Progenitor cell of endocrine pancreas (in vitro differentiated cells): ENCODE measurements around the gene TBC1D16. TPM values are rescaled to one million over a fixed set of nuclear protein-coding genes. Genes with fewer than 3 reads are reported as not detected.
"Not testable (repeated sequence)": the region's sequence is repeated elsewhere in the genome, so short reads cannot be mapped to it uniquely, and the experiment has no call there.

Source experiments
- DNase-seq: peaks from one replicate; pipeline ENCODE4 v3.0.0; 2021; ENCODE audit warnings: low spot score; ENCODE audit not compliant: unreplicated experiment
- H3K27ac Mint-ChIP-seq: 2 replicates; pipeline ENCODE4 v1.8.0; 2021; ENCODE audit warnings: mild to moderate bottlenecking, moderate library complexity, mixed read lengths
- H3K27me3 Mint-ChIP-seq: 2 replicates; pipeline ENCODE4 v1.8.0; 2021; ENCODE audit warnings: mixed read lengths
- H3K36me3 Mint-ChIP-seq: 2 replicates; pipeline ENCODE4 v1.8.0; 2022; ENCODE audit warnings: mixed read lengths; ENCODE audit not compliant: insufficient read depth
- H3K4me1 Mint-ChIP-seq: 2 replicates; pipeline ENCODE4 v1.8.0; 2021; ENCODE audit warnings: low read depth, mixed read lengths
- H3K4me3 Mint-ChIP-seq: 2 replicates; pipeline ENCODE4 v1.8.0; 2021; ENCODE audit warnings: low read depth, mild to moderate bottlenecking, moderate library complexity, mixed read lengths
- H3K9me3 Mint-ChIP-seq: 2 replicates; pipeline ENCODE4 v1.8.0; 2021; ENCODE audit warnings: low read depth, mixed read lengths
- CTCF ChIP-seq: fragments of 200-600 bp; sonication (generic); IDR thresholded peaks from one replicate; pipeline ENCODE4 v1.5.0; 2021; ENCODE audit warnings: antibody characterized with exemption, mild to moderate bottlenecking; ENCODE audit not compliant: unreplicated experiment
- total RNA-seq: library from RNA; stranded (reverse); gene quantifications from 2 replicates; pipeline ENCODE4 v1.2.1, GENCODE V29; 2021

The TBC1D16 gene
- total RNA-seq, 1 donor from 2014 or later, result 85.1 TPM

- Mint-ChIP-seq H3K27me3 (peaks cover 20% of the 10 kb centered on the region), H3K4me1 (peaks cover 7% of the 10 kb centered on the region), H3K36me3 (no peaks in the 10 kb centered on the region), H3K27ac (no peak overlapping the region), H3K4me3 (no peak overlapping the region), H3K9me3 (peaks cover 6% of the 10 kb centered on the region)
- DNase-seq, result no peak
- TF ChIP-seq CTCF, result no peak
Observed at GRCh38 chr17:79899584-79899983, 136.1 kb downstream of the TBC1D16 start.

- H3K27ac Mint-ChIP-seq, result peak overlapping the region; percentile 41
- H3K4me1 Mint-ChIP-seq, result peaks cover 8% of the 10 kb centered on the region
- peaks cover 6% of the 10 kb centered on the region for H3K9me3 Mint-ChIP-seq
- no peak for DNase-seq
- no peaks in the 10 kb centered on the region for H3K36me3 Mint-ChIP-seq
- no peak overlapping the region for H3K4me3 Mint-ChIP-seq
- H3K27me3 Mint-ChIP-seq, result peaks cover 24% of the 10 kb centered on the region
- no peak for TF ChIP-seq CTCF
Observed at GRCh38 chr17:79897243-79898063, 138.2 kb downstream of the TBC1D16 start.

GRCh38 chr17:79893457-79893856 lies 142.2 kb downstream of the TBC1D16 start:
- not testable (repeated sequence) for H3K9me3 Mint-ChIP-seq, H3K27ac Mint-ChIP-seq

GRCh38 chr17:79892457-79893241 lies 143.0 kb downstream of the TBC1D16 start:
- no peaks in the 10 kb centered on the region for H3K36me3 Mint-ChIP-seq
- H3K4me3 Mint-ChIP-seq, result no peak overlapping the region
- no peak overlapping the region for H3K27ac Mint-ChIP-seq
- DNase-seq, result no peak
- no peaks in the 10 kb centered on the region for H3K9me3 Mint-ChIP-seq
- no peak for TF ChIP-seq CTCF
- H3K27me3 Mint-ChIP-seq, result peaks cover 36% of the 10 kb centered on the region
- peaks cover 6% of the 10 kb centered on the region for H3K4me1 Mint-ChIP-seq

More at GRCh38 chr17:79893457-79893856, 142.2 kb downstream of the TBC1D16 start:
- H3K36me3 Mint-ChIP-seq, H3K4me3 Mint-ChIP-seq, DNase-seq, H3K4me1 Mint-ChIP-seq: not testable (repeated sequence)
- H3K27me3 Mint-ChIP-seq, result peaks cover 34% of the 10 kb centered on the region

- Mint-ChIP-seq H3K27me3 (peaks cover 41% of the 10 kb centered on the region), H3K36me3 (no peaks in the 10 kb centered on the region), H3K4me3 (no peak overlapping the region), H3K4me1 (peaks cover 6% of the 10 kb centered on the region), H3K9me3 (no peaks in the 10 kb centered on the region), H3K27ac (no peak overlapping the region)
- DNase-seq, result no peak
- no peak for TF ChIP-seq CTCF
Observed at GRCh38 chr17:79891113-79891730, 144.4 kb downstream of the TBC1D16 start.
